Subcutaneous abdominal adipose tissue (tissue), 5 donors: Measurements from ENCODE around the gene GNG3.
"Not testable (repeated sequence)": the region's sequence is repeated elsewhere in the genome, so short reads cannot be mapped to it uniquely, and the experiment has no call there.

ENCODE experiments used
- H3K27ac ChIP-seq: one replicate; pipeline ENCODE4 v1.7.0; 2013; ENCODE audit warnings: low read depth, mild to moderate bottlenecking, inconsistent platforms, low read length, moderate library complexity
- H3K27me3 ChIP-seq, 5 donors: one replicate each; pipeline ENCODE4 v1.7.0; 2013; ENCODE audit warnings: low read length in 5 of 5, inconsistent platforms in 1 of 5; ENCODE audit not compliant: control insufficient read depth in 5 of 5, insufficient read depth in 4 of 5
- H3K36me3 ChIP-seq, 5 donors: one replicate each; pipeline ENCODE4 v1.7.0; 2013; ENCODE audit warnings: low read length in 5 of 5; ENCODE audit not compliant: control insufficient read depth in 5 of 5, insufficient read depth in 5 of 5
- H3K4me1 ChIP-seq, 5 donors: one replicate each; pipeline ENCODE4 v1.7.0; 2013; ENCODE audit warnings: low read length in 5 of 5, mild to moderate bottlenecking in 3 of 5, moderate library complexity in 1 of 5; ENCODE audit not compliant: control insufficient read depth in 5 of 5, insufficient read depth in 5 of 5
- H3K4me3 ChIP-seq, 5 donors: one replicate each; pipeline ENCODE4 v1.7.0; 2013; ENCODE audit warnings: low read length in 5 of 5, low read depth in 1 of 5
- H3K9ac ChIP-seq, 5 donors: one replicate each; pipeline ENCODE4 v1.7.0; 2013; ENCODE audit warnings: low read length in 5 of 5, mild to moderate bottlenecking in 4 of 5, moderate library complexity in 3 of 5
- H3K9me3 ChIP-seq, 5 donors: one replicate each; pipeline ENCODE4 v1.7.0; 2013; ENCODE audit warnings: low read length in 5 of 5; ENCODE audit not compliant: control insufficient read depth in 5 of 5
- donor health status: healthy.
- donor health status: healthy.
- donor health status: healthy.
- donor health status: healthy.
- donor health status: healthy.

Gene GNG3

DNA sequence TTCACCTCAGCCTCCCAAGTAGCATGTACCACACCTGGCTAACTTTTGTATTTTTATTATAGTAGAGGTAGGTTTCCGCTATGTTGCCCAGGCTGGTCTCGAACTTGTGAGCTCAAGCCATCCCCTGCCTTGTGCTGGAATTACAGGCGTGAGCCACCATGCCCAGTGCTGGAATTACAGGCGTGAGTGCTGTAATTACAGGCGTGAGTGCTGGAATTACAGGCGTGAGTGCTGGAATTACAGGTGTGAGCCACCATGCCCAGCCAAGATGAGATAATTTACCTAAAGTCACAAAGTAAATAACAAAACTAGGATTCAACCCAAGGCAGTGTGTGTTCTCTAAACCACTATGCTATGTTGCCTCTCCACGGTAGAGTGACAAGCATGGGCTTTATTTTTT lies 25.0 kb upstream of the GNG3 start:
- Histone ChIP-seq H3K27me3 (no peaks in the 10 kb centered on the region), H3K4me3 (no peak overlapping the region), H3K27ac (no peak overlapping the region), H3K36me3 (peaks cover 0 to 5% (median 4%) of the 10 kb centered on the region in 5 donors), H3K4me1 (peaks cover 10 to 31% (median 20%) of the 10 kb centered on the region in 5 donors), H3K9me3 (no peaks in the 10 kb centered on the region), H3K9ac (no peak overlapping the region)

DNA sequence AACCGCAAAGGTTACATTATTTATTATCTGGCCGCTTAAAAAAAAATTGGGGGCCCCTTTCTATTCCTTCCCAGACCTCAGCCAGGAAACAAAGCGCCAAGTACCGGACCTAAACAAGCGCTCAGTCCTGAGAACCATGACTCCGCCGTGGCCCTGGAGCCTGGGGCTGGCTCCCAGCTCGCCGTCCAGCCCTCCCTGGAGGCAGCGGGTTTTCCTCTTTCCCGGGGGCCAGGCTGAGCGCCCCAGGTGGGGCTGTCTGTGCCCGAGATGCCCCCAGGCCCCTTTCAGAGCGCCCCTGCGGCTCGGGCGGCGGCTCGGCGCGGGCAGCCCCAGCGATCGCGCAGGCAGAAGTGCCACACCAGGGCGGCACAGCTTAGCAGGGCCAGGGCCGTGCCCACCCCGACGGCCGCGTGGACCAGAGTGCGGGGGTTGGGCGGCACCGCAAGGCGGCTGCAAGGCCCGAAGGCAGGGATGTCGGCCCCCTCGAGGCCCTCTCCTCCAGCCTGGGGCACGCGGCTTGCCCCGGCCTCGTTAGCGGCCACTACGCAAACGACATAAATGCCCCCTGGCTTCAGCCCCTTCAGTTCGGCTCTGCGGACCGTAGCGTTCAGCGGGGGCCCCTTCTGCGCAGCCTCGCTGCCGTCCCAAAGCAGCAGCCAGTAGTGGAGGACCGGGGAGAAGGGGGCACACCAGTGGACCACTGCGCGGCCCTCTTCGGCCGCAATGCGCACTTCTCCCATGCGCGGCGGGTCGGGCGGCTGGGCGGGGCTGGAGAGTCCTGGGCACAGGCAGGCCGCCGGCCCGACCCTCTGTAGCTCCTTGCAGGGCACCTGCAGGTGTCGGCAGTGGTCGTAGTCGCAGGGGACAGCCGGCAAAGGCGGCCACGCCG lies 19.7 kb upstream of the GNG3 start:
- H3K27ac ChIP-seq = peak overlapping the region; percentile 69
- H3K4me3 ChIP-seq = peak overlapping the region; percentile 43 to 80 (median 59)
- H3K4me1 ChIP-seq = peaks cover 8 to 29% (median 26%) of the 10 kb centered on the region in 5 donors
- H3K9ac ChIP-seq = peak overlapping the region in 2 of 5 donors; percentile 25 to 62
- peaks cover 0 to 29% (median 21%) of the 10 kb centered on the region in 5 donors for H3K36me3 ChIP-seq
- no peaks in the 10 kb centered on the region for H3K27me3 ChIP-seq
- no peaks in the 10 kb centered on the region for H3K9me3 ChIP-seq

DNA sequence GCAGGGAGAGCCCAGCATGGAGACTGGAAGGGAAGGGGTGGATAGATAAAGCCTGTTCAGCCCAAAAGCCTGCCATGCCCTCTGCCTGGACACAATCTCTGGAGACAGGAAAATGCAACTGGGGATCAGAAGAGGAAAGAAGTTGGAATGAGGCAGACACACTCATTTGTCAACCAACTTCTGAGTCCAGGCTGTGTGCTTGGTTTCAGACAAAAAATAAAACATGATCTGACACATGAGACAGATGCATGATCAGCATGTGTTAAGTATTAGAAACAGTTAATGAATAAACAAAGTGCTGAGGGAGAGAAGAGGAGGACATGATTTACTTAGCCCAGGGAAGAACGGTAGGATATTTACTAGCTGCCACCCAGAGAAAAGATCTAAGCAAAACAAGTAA lies 19.0 kb upstream of the GNG3 start:
- H3K27ac ChIP-seq = peak overlapping the region; percentile 69
- H3K9ac ChIP-seq = peak overlapping the region in 3 of 5 donors; percentile 25 to 62 (median 45)
- peaks cover 0 to 37% (median 26%) of the 10 kb centered on the region in 5 donors for H3K36me3 ChIP-seq
- H3K9me3 ChIP-seq = no peaks in the 10 kb centered on the region
- H3K4me3 ChIP-seq = peak overlapping the region; percentile 43 to 80 (median 59)
- peaks cover 8 to 29% (median 26%) of the 10 kb centered on the region in 5 donors for H3K4me1 ChIP-seq
- H3K27me3 ChIP-seq = no peaks in the 10 kb centered on the region

DNA sequence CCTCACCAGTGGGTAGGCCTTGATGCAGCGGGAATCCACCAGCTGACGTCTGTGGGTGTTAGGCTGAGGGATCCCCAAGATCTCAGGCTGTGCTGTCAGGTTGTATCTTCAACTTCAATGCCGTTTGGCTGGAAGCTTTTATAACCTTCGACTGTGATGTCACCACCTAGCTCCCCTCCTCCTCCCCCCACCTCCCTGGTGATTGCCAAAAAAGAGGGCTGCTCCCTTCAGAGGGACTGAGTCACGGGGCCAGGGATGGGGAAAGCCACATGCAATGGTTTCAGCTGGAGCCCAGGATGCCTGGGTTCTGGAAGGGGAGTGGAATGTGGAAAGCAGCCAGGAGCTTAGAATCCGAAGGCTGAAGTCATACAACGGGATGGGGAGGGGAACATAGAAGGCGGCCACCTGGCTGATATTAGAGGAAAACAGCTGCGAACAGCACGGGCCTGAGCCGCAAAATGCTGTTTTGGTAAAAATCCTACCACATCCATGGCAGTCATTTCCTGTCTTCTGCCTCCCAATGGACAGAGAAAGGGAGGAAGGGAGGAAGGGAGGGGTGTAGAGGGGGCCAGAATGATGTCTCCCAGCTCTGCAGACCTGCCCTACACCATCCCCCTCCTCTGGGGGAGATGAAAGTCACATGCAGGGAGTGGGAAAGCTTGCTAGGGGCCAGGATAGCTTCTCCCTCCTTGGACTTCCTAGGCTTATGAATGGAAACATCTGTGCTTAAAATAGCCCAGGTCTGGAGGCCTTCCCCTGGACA lies 17.9 kb upstream of the GNG3 start, which contains the start of gene LRRN4CL:
Gene LRRN4CL (minus strand): TSS at position 110 of the 763 bp plus-strand sequence. CDS start 1,022 bp downstream, outside the sequence.
- peak within 1 kb of the TSS; percentile 1 to 62 (median 41) for H3K9ac ChIP-seq
- peak within 1 kb of the TSS; percentile 69 for H3K27ac ChIP-seq
- H3K27me3 ChIP-seq = no peaks in the 10 kb centered on the region

DNA sequence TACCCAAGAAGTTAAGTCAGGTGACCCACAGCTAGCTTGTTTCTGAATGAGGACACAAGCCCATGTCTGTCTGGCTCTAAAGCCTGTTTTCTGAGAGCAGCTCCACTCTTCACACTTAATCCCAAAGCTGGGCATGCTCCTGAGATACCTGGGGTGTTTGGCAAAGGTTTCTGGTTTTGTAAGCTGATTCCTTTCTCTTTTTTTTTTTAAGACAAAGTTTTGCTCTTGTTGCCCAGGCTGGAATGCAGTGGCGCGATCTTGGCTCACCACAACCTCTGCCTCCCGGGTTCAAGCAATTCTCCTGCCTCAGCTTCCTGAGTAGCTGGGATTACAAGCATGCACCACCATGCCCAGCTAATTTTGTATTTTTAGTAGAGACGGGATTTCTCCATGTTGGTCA lies 13.9 kb upstream of the GNG3 start:
- H3K9me3 ChIP-seq, H3K27me3 ChIP-seq, H3K4me3 ChIP-seq, H3K27ac ChIP-seq, H3K9ac ChIP-seq: not testable (repeated sequence)
- peaks cover 0 to 42% (median 27%) of the 10 kb centered on the region in 5 donors for H3K36me3 ChIP-seq
- H3K4me1 ChIP-seq = peaks cover 10 to 28% (median 25%) of the 10 kb centered on the region in 5 donors

More for the DNA sequence above, 17.9 kb upstream of the GNG3 start, which contains the start of gene LRRN4CL:
- Histone ChIP-seq H3K4me3 (peak within 1 kb of the TSS; percentile 50 to 80 (median 59)), H3K4me1 (peaks cover 10 to 34% (median 29%) of the 10 kb centered on the region in 5 donors), H3K9me3 (no peaks in the 10 kb centered on the region), H3K36me3 (peaks cover 0 to 38% (median 27%) of the 10 kb centered on the region in 5 donors)

DNA sequence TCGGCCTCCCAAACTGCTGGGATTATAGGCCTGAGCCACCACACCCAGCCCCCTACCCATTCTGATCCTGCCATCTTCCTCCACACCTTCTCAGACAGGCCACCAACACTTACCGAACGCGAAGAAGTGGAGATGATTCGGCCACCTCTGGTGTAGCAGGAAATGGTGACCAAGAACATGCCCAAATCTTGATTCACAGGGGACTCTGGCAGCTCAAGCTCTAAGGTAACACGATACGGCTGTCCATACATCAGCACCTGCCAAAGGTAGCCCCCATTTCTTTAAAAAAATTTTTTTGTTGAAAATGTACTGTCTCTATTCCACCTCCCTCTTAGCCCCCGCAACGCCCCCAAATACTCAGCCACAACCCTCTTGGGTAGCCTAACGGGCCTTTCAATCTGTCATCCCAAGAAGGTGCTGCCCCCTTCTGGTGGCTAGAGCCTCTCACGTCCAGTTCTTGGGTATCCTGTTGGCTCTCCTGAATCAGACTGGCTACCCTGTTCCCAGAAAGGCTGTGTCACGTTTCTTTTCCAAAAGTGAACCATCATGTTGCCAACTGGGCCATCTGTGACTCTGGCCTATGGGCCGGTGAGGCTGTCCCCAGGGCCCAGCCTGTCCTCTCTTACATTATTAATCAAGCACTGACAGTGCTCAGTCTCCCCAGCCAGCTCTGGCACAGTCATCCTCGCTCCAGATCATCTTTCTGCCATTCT lies 12.9 kb upstream of the GNG3 start:
- Histone ChIP-seq H3K27me3 (no peaks in the 10 kb centered on the region), H3K4me1 (peaks cover 7 to 19% (median 17%) of the 10 kb centered on the region in 5 donors), H3K9ac (peak overlapping the region in 2 of 5 donors; percentile 14 to 66), H3K9me3 (no peaks in the 10 kb centered on the region), H3K36me3 (peaks cover 0 to 42% (median 27%) of the 10 kb centered on the region in 5 donors), H3K27ac (peak overlapping the region; percentile 60), H3K4me3 (no peak overlapping the region)

DNA sequence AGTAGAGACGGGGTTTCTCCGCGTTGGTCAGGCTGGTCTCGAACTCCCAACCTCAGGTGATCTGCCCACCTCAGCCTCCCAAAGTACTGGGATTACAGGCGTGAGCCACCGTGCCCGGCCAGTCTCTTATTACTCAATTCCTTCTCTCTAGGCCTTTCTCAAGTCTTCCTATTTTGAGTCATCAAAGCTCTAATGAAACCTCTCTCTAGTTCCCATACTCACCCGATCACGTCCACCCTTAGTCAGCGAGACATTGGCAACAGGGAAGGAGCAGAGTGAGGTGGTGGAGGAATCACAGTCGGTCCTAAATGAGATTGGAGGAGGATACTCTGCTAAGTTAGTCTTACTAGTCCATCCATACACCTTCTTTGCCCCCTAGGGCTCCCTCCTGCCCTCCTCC lies 5.2 kb upstream of the GNG3 start:
- Histone ChIP-seq H3K4me3 (no peak overlapping the region), H3K27me3 (no peaks in the 10 kb centered on the region), H3K36me3 (peaks cover 0 to 12% (median 4%) of the 10 kb centered on the region in 5 donors), H3K9ac (no peak overlapping the region), H3K9me3 (no peaks in the 10 kb centered on the region), H3K27ac (no peak overlapping the region), H3K4me1 (peaks cover 2 to 19% (median 16%) of the 10 kb centered on the region in 5 donors)

DNA sequence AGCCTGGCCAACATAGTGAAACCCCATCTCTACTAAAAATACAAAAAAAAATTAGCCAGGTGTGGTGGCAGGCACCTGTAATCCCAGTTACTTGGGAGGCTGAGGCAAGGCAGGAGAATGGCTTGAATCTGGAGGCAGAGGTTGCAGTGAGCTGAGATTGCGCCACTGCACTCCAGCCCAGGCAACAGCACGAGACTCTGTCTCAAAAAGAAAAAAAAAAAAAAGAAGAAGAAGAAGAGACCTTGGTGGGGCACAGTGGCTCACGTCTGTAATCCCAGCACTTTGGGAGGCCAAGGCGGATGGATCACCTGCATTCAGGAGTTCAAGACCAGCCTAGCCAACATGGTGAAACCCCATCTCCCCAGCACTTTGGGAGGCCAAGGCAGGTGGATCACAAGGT lies 3.6 kb upstream of the GNG3 start:
- not testable (repeated sequence) for H3K27me3 ChIP-seq, H3K9me3 ChIP-seq, H3K4me3 ChIP-seq, H3K9ac ChIP-seq, H3K27ac ChIP-seq
- Histone ChIP-seq H3K36me3 (peaks cover 0 to 12% (median 4%) of the 10 kb centered on the region in 5 donors), H3K4me1 (peaks cover 2 to 26% (median 23%) of the 10 kb centered on the region in 5 donors)

DNA sequence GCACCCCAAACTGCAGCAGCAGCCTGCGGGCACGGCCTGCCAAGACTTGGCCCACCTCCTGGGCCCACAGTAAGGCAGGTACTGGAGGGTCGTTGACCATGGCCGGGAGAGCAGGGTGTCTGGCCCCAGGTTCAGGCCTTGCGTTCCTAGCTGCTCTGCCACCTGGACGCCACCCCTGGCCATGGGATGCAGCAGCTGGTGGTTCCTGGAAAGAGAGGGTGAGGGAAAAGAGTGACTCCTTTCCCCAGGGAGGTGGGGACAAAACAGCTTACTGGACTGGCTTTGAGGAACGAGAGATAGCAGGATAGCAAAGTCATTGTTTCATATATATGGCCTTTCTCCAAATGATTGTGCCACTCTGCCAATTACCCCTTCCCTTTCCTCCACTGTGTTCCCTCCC lies 2.1 kb upstream of the GNG3 start:
- Histone ChIP-seq H3K9ac (peak overlapping the region; percentile 10 to 89 (median 72)), H3K4me1 (peaks cover 4 to 41% (median 34%) of the 10 kb centered on the region in 5 donors), H3K9me3 (no peaks in the 10 kb centered on the region), H3K36me3 (peaks cover 0 to 12% (median 4%) of the 10 kb centered on the region in 5 donors), H3K4me3 (peak overlapping the region; percentile 68 to 90 (median 84)), H3K27ac (peak overlapping the region; percentile 81), H3K27me3 (no peaks in the 10 kb centered on the region)
